Nephron progenitor cell (in vitro differentiated cells): ENCODE data around the gene ZDHHC13.

Experiments used
- DNase-seq: peaks from one replicate; pipeline ENCODE4 v3.0.0; 2021
- H3K27ac Mint-ChIP-seq: 2 replicates; pipeline ENCODE4 v1.8.0; 2021; ENCODE audit warnings: mild to moderate bottlenecking, moderate library complexity, mixed read lengths
- H3K27me3 Mint-ChIP-seq: 2 replicates; pipeline ENCODE4 v1.8.0; 2021; ENCODE audit warnings: mild to moderate bottlenecking, low read depth, mixed read lengths; ENCODE audit not compliant: poor library complexity
- H3K36me3 Mint-ChIP-seq: 2 replicates; pipeline ENCODE4 v1.8.0; 2021; ENCODE audit warnings: low read depth, mixed read lengths
- H3K4me1 Mint-ChIP-seq: 2 replicates; pipeline ENCODE4 v1.8.0; 2021; ENCODE audit warnings: mixed read lengths
- H3K4me3 Mint-ChIP-seq: 2 replicates; pipeline ENCODE4 v1.8.0; 2021; ENCODE audit warnings: mild to moderate bottlenecking, moderate library complexity, mixed read lengths
- H3K9me3 Mint-ChIP-seq: 2 replicates; pipeline ENCODE4 v1.8.0; 2021; ENCODE audit warnings: mild to moderate bottlenecking, moderate library complexity, mixed read lengths
- TF ChIP-seq, protein P1 (sequence below): fragments of 200-600 bp; sonication (generic); IDR thresholded peaks from 2 replicates; pipeline ENCODE4 v1.5.0; 2021; ENCODE audit warnings: antibody characterized with exemption

ZDHHC13 gene

GRCh38 chr11:19181531-19182261, 64.7 kb downstream of the ZDHHC13 start:
- H3K4me1 Mint-ChIP-seq: peaks cover 18% of the 10 kb centered on the region
- TF ChIP-seq, protein P1, sequence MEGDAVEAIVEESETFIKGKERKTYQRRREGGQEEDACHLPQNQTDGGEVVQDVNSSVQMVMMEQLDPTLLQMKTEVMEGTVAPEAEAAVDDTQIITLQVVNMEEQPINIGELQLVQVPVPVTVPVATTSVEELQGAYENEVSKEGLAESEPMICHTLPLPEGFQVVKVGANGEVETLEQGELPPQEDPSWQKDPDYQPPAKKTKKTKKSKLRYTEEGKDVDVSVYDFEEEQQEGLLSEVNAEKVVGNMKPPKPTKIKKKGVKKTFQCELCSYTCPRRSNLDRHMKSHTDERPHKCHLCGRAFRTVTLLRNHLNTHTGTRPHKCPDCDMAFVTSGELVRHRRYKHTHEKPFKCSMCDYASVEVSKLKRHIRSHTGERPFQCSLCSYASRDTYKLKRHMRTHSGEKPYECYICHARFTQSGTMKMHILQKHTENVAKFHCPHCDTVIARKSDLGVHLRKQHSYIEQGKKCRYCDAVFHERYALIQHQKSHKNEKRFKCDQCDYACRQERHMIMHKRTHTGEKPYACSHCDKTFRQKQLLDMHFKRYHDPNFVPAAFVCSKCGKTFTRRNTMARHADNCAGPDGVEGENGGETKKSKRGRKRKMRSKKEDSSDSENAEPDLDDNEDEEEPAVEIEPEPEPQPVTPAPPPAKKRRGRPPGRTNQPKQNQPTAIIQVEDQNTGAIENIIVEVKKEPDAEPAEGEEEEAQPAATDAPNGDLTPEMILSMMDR: no peak
- no peaks in the 10 kb centered on the region for H3K9me3 Mint-ChIP-seq
- no peaks in the 10 kb centered on the region for H3K27me3 Mint-ChIP-seq
- no peak overlapping the region for H3K27ac Mint-ChIP-seq
- DNase-seq: no peak
- H3K36me3 Mint-ChIP-seq: peaks cover 13% of the 10 kb centered on the region
- H3K4me3 Mint-ChIP-seq: no peak overlapping the region

DNA sequence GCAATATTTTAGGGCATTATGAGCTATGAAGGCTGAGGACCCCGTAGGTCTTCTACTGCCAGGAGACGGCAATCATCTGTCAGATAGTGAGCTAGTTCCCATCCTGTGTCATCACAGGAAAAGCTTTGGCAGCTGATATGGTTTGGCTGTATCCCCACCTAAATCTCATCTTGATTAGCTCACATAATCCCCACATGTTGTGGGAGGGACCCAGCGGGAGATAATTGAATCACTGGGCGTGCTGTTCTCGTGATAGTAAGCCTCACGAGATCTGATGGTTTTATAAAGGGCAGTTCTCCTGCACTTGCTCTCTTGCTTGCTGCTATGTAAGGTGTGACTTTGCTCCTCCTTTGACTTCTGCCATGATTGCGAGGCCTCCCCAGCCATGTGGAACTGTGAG, 66.7 kb downstream of the ZDHHC13 start:
- Mint-ChIP-seq H3K27ac (no peak overlapping the region), H3K36me3 (peaks cover 8% of the 10 kb centered on the region), H3K4me1 (peaks cover 30% of the 10 kb centered on the region), H3K27me3 (no peaks in the 10 kb centered on the region), H3K4me3 (no peak overlapping the region), H3K9me3 (no peaks in the 10 kb centered on the region)
- TF ChIP-seq, protein P1: no peak
- DNase-seq: no peak

GRCh38 chr11:19185036-19185435, 68.1 kb downstream of the ZDHHC13 start:
- Mint-ChIP-seq H3K27me3 (no peaks in the 10 kb centered on the region), H3K4me1 (peaks cover 30% of the 10 kb centered on the region), H3K9me3 (no peaks in the 10 kb centered on the region), H3K36me3 (peaks cover 7% of the 10 kb centered on the region), H3K27ac (no peak overlapping the region), H3K4me3 (no peak overlapping the region)
- DNase-seq: no peak
- TF ChIP-seq, protein P1: no peak

GRCh38 chr11:19185516-19186052, 68.6 kb downstream of the ZDHHC13 start:
- Mint-ChIP-seq H3K9me3 (no peaks in the 10 kb centered on the region), H3K27ac (no peak overlapping the region), H3K4me3 (no peak overlapping the region), H3K4me1 (peaks cover 30% of the 10 kb centered on the region), H3K36me3 (peaks cover 2% of the 10 kb centered on the region), H3K27me3 (no peaks in the 10 kb centered on the region)
- no peak for DNase-seq
- TF ChIP-seq, protein P1: no peak

DNA sequence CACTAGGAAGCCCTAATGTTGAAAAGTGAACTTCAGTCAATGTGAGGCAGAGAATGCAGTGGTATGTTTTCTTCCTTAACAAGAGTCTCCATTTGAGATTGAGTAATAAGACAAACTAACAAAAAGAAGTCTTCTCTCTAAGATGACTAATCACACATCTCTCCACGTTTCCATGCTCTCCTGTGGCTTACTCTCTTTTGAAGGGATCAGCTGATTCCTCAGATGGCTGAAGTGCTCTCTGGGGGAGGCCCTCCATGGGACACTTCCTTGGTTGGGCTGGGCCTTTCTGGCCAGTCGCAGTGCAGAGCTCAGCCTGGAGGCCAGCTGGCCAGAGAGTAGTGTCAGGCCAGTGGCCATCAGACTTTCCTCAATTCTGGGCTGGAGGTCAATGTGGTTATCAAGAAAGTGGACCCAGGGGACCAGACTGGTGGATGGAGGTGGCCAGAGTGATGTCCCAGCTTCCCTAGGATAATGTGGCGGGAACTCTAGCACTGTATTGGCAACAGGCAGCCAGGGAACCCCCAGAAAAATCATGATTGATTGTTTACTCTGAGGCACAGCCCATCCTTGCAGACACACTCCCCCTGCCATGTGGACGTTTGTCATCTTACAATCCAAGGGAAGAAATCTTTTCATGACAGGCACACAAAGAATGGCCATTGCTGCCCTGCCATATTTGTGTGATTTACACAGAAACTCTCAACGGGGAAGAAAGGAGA, 70.3 kb downstream of the ZDHHC13 start:
- Mint-ChIP-seq H3K9me3 (no peaks in the 10 kb centered on the region), H3K4me3 (no peak overlapping the region), H3K36me3 (no peaks in the 10 kb centered on the region), H3K27ac (no peak overlapping the region), H3K4me1 (peaks cover 30% of the 10 kb centered on the region), H3K27me3 (peaks cover 2% of the 10 kb centered on the region)
- TF ChIP-seq, protein P1: no peak
- DNase-seq: no peak
